GM12878 (cell line): Measurements from ENCODE around the gene IL10RA. TPM values are rescaled to one million over a fixed set of nuclear protein-coding genes. Genes with fewer than 3 reads are reported as not detected.

Source experiments
- BCL3 ChIP-seq: IDR thresholded peaks from 2 replicates; pipeline ENCODE4 v1.6.1; 2011; ENCODE audit warnings: borderline replicate concordance, low read depth, mild to moderate bottlenecking, moderate library complexity, low read length; ENCODE audit not compliant: insufficient read depth, poor library complexity, severe bottlenecking
- BRCA1 ChIP-seq: IDR thresholded peaks from 2 replicates; pipeline ENCODE4 v1.6.1; 2011; ENCODE audit warnings: low read depth, low read length, improper control_type of control experiment
- CBX5 ChIP-seq: sonication (generic); IDR thresholded peaks from 2 replicates; pipeline ENCODE4 v1.6.1; 2016; ENCODE audit warnings: low read depth, moderate library complexity, mild to moderate bottlenecking, inconsistent platforms
- CEBPZ ChIP-seq: fragments of 150-350 bp; IDR thresholded peaks from 2 replicates; pipeline ENCODE4 v1.6.1; 2016; ENCODE audit warnings: low read depth, low read length
- EED ChIP-seq: sonication (generic); IDR thresholded peaks from 2 replicates; pipeline ENCODE4 v1.6.1; 2016; ENCODE audit warnings: antibody characterized with exemption, low read depth
- FOS ChIP-seq: IDR thresholded peaks from 3 replicates; pipeline ENCODE4 v1.6.1; 2011; ENCODE audit warnings: borderline replicate concordance; ENCODE audit not compliant: insufficient read length; ENCODE audit errors: extremely low read depth
- GATAD2B ChIP-seq: fragments of 450-650 bp; conservative IDR thresholded peaks from 2 replicates; pipeline ENCODE4 v1.6.1; 2017; ENCODE audit warnings: low read depth, mild to moderate bottlenecking, moderate library complexity
- PRDM15 ChIP-seq: fragments of 450-650 bp; formaldehyde crosslinking; IDR thresholded peaks from 2 replicates; pipeline ENCODE4 v1.4.0; 2020; ENCODE audit warnings: mild to moderate bottlenecking, moderate library complexity
- RELA ChIP-seq: fragments of 450-650 bp; IDR thresholded peaks from 2 replicates; pipeline ENCODE4 v1.8.0; 2014; ENCODE audit warnings: borderline replicate concordance; ENCODE audit not compliant: partially characterized antibody
- RFX5 ChIP-seq: IDR thresholded peaks from 2 replicates; pipeline ENCODE4 v1.6.1; 2011; ENCODE audit warnings: low read depth, low read length, improper control_type of control experiment
- SRF ChIP-seq, 2 experiments: IDR thresholded peaks; 2 replicates each; pipeline ENCODE4 v1.6.1; 2011; ENCODE audit warnings: low read depth in 2 of 2, low read length in 2 of 2, mild to moderate bottlenecking in 1 of 2, moderate library complexity in 1 of 2
- USF2 ChIP-seq: IDR thresholded peaks from 2 replicates; pipeline ENCODE4 v1.6.1; 2011; ENCODE audit warnings: low read depth, low read length, improper control_type of control experiment, borderline replicate concordance
- ZNF207 ChIP-seq: fragments of 450-650 bp; IDR thresholded peaks from 2 replicates; pipeline ENCODE4 v1.6.1; 2014; ENCODE audit warnings: antibody characterized with exemption, mild to moderate bottlenecking, borderline replicate concordance
- ZNF592 ChIP-seq: fragments of 450-650 bp; IDR thresholded peaks from 2 replicates; pipeline ENCODE4 v1.6.1; 2017; ENCODE audit warnings: mild to moderate bottlenecking, moderate library complexity
- ZZZ3 ChIP-seq: IDR thresholded peaks from 2 replicates; pipeline ENCODE4 v1.6.1; 2011; ENCODE audit warnings: low read depth; ENCODE audit not compliant: control insufficient read depth, insufficient read length
- polyA plus RNA-seq, 11 experiments: library from polyadenylated mRNA; depleted of rRNA in 4 of 11; unstranded in 6 of 11; stranded (reverse) in 5 of 11; fragments of >200 nt; fragmentation: Nextera tagmentation in 4 of 11; fragmentation: Illumina TruSeq in 1 of 11; extraction: Ambion mirVana in 4 of 11; extraction: Trizol in 1 of 11; gene quantifications; 1 replicate in 1 of 11; 2 replicates in 10 of 11; pipeline versions ENCODE4 v1.2.1 to v1.2.3, GENCODE V29; 2011 to 2016; ENCODE audit warnings: inconsistent platforms in 2 of 11, missing spikeins in 2 of 11, low read depth in 1 of 11
- total RNA-seq, 4 experiments: library from RNA; depleted of rRNA in 3 of 4; stranded (reverse); fragments of >200 nt in 3 of 4; fragmentation: Illumina TruSeq in 1 of 4; extraction: Trizol in 1 of 4; gene quantifications; 2 replicates each; pipeline versions ENCODE4 v1.2.1 to v1.2.3, GENCODE V29; 2013 to 2021

IL10RA gene
- total and polyA plus RNA-seq, 10 of the 15 experiments (the other 5 are each of a cell fraction or from before 2014, with no cell fraction given) = 0.77 to 45.9 (median 9.6) TPM

- no peak for TF ChIP-seq BCL3
- no peak for TF ChIP-seq EED
- TF ChIP-seq CBX5 = no peak
- TF ChIP-seq RFX5 = no peak
- no peak for TF ChIP-seq SRF (IDR thresholded peaks at IDR 0.05; ENCODE audit: low read depth in 2 of 2, low read length in 2 of 2)
- no peak for TF ChIP-seq ZNF592
- no peak for TF ChIP-seq RELA
- TF ChIP-seq ZZZ3 = no peak
- TF ChIP-seq CEBPZ = no peak
- TF ChIP-seq FOS = no peak
- no peak for TF ChIP-seq BRCA1
- no peak for TF ChIP-seq ZNF207
- no peak for TF ChIP-seq PRDM15 (CRISPR knock-in tag)
- TF ChIP-seq USF2 = no peak
- TF ChIP-seq GATAD2B = peak; percentile 9; the same call in 1 of the 2 replicates
These were observed 60.9 kb downstream of the IL10RA start (continued) for GRCh38 chr11:118046964-118047700.
